Natural killer cell (primary cell): ENCODE measurements around the gene SH3PXD2A. TPM values are rescaled to one million over a fixed set of nuclear protein-coding genes. Genes with fewer than 3 reads are reported as not detected.
"Not testable (repeated sequence)": the region's sequence is repeated elsewhere in the genome, so short reads cannot be mapped to it uniquely, and the experiment has no call there.

Experiments used
- ATAC-seq, 3 donors: fragments of 150-1000 bp in 2 of 3; fragments of 200-7000 bp in 1 of 3; cut with Tn5 transposase; 1 replicate in 1 of 3; 2 replicates in 2 of 3; pipeline ENCODE4 v1.10.0; 2021; ENCODE audit warnings: mild to moderate bottlenecking in 2 of 3, moderate library complexity in 2 of 3
- DNase-seq, 2 donors: peaks; one replicate each; pipeline versions ENCODE4 v3.0.0 to v3.0.0-alpha.2; 2013 to 2021; ENCODE audit warnings: mixed read lengths in 1 of 2
- H3K27ac ChIP-seq: one replicate; pipeline ENCODE4 v1.5.1; 2013; ENCODE audit warnings: mild to moderate bottlenecking, low read length
- H3K27me3 ChIP-seq: one replicate; pipeline ENCODE4 v1.6.1; 2013; ENCODE audit warnings: low read length; ENCODE audit not compliant: control insufficient read depth, insufficient read depth
- H3K36me3 ChIP-seq: one replicate; pipeline ENCODE4 v1.6.1; 2013; ENCODE audit warnings: low read length; ENCODE audit not compliant: control insufficient read depth, insufficient read depth
- H3K4me1 ChIP-seq: one replicate; pipeline ENCODE4 v1.6.1; 2013; ENCODE audit warnings: low read length; ENCODE audit not compliant: control insufficient read depth, insufficient read depth
- H3K4me3 ChIP-seq: one replicate; pipeline ENCODE4 v1.5.1; 2013; ENCODE audit warnings: low read length
- H3K9me3 ChIP-seq: one replicate; pipeline ENCODE4 v1.6.1; 2013; ENCODE audit warnings: low read length; ENCODE audit not compliant: control insufficient read depth, insufficient read depth
- H3K27ac Mint-ChIP-seq, 2 donors: one replicate each; pipeline ENCODE4 v1.8.0; 2022; ENCODE audit warnings: mild to moderate bottlenecking in 2 of 2, mixed read lengths in 2 of 2, moderate library complexity in 1 of 2
- H3K27me3 Mint-ChIP-seq, 2 donors: one replicate each; pipeline ENCODE4 v1.8.0; 2022; ENCODE audit warnings: low read depth in 2 of 2, mixed read lengths in 2 of 2
- H3K36me3 Mint-ChIP-seq: one replicate; pipeline ENCODE4 v1.8.0; 2022; ENCODE audit warnings: mixed read lengths
- H3K4me1 Mint-ChIP-seq, 2 donors: one replicate each; pipeline ENCODE4 v1.8.0; 2022; ENCODE audit warnings: mixed read lengths in 2 of 2
- H3K4me3 Mint-ChIP-seq: one replicate; pipeline ENCODE4 v1.8.0; 2022; ENCODE audit warnings: mild to moderate bottlenecking, moderate library complexity, mixed read lengths
- H3K9me3 Mint-ChIP-seq, 2 donors: one replicate each; pipeline ENCODE4 v1.8.0; 2022; ENCODE audit warnings: mixed read lengths in 2 of 2
- WGBS: methylation state at CpG from one replicate; pipeline ENCODE4 v1.1.7; 2013; ENCODE audit warnings: missing lambda C conversion rate; ENCODE audit not compliant: insufficient coverage; 5-methylcytosine and 5-hydroxymethylcytosine counted together
- intact Hi-C: fragments of 100-400 bp; cut with micrococcal nuclease; formaldehyde crosslinking; loops from one replicate; pipeline ENCODE4 v1.14.2; 2022
- total RNA-seq, 4 donors: library from RNA; stranded (reverse); fragments of 120-200 nt in 1 of 4; gene quantifications; one replicate each; pipeline versions ENCODE4 v1.2.3 to v1.2.4, GENCODE V29; 2013 to 2022
- TF ChIP-seq, protein P1 (sequence below): fragments of 200-600 bp; IDR thresholded peaks from one replicate; pipeline ENCODE4 v1.8.0; 2022; ENCODE audit warnings: antibody characterized with exemption

SH3PXD2A gene
- total RNA-seq, 3 donors from 2014 or later (not counting 1 experiment from before 2014, with no cell fraction given) = 3.3 to 7.0 (median 4.9) TPM

DNA sequence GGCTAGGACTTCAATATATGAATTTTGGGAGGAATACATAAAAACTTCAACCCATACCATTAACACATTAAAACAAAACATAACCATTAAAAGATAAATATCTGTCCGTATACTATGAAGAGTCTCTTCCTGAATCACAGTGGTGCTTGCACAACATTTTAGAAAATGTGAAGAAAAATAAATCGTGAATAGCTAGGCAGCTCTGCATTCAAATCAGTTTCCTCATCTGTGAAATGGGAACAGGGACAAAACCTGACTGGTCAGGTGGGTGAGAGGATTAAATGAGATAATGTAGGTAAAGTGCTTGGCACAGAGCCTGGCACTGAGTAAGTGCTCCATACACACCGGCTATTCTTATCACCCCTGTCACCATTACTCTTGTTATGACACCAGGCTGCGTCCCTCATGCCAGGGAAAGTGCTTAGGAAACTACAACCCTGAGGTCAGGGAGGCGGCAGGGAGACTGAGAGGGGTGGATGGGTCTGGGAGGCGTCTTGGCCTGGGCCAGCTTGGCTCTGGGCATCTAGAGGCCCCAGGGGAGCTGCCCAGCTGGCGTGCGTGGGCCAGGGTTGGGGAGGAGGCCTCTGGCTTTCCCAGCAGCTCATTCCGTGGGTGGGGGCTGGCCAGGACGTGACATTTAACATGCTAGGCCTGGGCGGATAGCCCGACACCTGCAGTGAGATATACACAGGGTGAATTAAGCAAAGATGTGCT lies 78.3 kb downstream of the SH3PXD2A start:
- no peaks in the 10 kb centered on the region for H3K36me3 Mint-ChIP-seq
- no peak for DNase-seq
- intact Hi-C loops = no loop called here
- peaks cover 0 to 14% of the 10 kb centered on the region in 2 donors for H3K27me3 Mint-ChIP-seq
- no peak overlapping the region for H3K4me3 ChIP-seq
- ATAC-seq = no peak
- H3K4me1 ChIP-seq = peaks cover 13% of the 10 kb centered on the region
- no peak overlapping the region for H3K4me3 Mint-ChIP-seq
- no peak overlapping the region for H3K27ac ChIP-seq
- no peaks in the 10 kb centered on the region for H3K36me3 ChIP-seq
- 87% methylated on average over 12 of the region's 12 CpGs for WGBS
- H3K9me3 ChIP-seq = no peaks in the 10 kb centered on the region
- TF ChIP-seq, protein P1, sequence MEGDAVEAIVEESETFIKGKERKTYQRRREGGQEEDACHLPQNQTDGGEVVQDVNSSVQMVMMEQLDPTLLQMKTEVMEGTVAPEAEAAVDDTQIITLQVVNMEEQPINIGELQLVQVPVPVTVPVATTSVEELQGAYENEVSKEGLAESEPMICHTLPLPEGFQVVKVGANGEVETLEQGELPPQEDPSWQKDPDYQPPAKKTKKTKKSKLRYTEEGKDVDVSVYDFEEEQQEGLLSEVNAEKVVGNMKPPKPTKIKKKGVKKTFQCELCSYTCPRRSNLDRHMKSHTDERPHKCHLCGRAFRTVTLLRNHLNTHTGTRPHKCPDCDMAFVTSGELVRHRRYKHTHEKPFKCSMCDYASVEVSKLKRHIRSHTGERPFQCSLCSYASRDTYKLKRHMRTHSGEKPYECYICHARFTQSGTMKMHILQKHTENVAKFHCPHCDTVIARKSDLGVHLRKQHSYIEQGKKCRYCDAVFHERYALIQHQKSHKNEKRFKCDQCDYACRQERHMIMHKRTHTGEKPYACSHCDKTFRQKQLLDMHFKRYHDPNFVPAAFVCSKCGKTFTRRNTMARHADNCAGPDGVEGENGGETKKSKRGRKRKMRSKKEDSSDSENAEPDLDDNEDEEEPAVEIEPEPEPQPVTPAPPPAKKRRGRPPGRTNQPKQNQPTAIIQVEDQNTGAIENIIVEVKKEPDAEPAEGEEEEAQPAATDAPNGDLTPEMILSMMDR = no peak
- H3K27me3 ChIP-seq = no peaks in the 10 kb centered on the region
- H3K4me1 Mint-ChIP-seq = peaks cover 6 to 7% of the 10 kb centered on the region in 2 donors
- H3K27ac Mint-ChIP-seq = no peak overlapping the region
- H3K9me3 Mint-ChIP-seq = no peaks in the 10 kb centered on the region

DNA sequence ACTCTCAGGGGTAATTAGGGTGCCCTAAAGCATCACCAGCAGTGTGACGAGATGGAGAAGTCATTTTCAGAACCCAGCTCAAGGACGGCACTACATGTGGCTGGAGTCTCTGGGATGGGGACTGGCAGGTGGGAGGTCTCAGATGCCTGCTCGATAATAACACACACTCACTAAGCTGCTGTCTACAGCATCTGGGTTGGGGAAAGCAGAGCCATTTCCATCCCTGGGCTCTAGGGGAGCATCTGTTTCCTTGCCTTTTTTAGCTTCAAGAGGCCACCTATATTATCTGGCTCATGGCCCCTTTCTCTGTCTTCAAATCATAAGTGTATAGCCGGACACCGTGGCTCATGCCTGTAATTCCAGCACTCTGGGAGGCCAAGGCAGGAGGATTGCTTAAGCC lies 79.6 kb downstream of the SH3PXD2A start:
- H3K27ac Mint-ChIP-seq = no peak overlapping the region
- WGBS = 99% methylated on average over 5 of the region's 5 CpGs

GRCh38 chr10:103772846-103773245 lies 82.5 kb downstream of the SH3PXD2A start:
- H3K27ac ChIP-seq = not testable (repeated sequence)

More for the DNA sequence above, 79.6 kb downstream of the SH3PXD2A start:
- TF ChIP-seq, protein P1 = no peak
- Mint-ChIP-seq H3K4me1 (peaks cover 12% of the 10 kb centered on the region in 2 donors), H3K9me3 (no peaks in the 10 kb centered on the region), H3K27me3 (peaks cover 0 to 11% of the 10 kb centered on the region in 2 donors), H3K4me3 (no peak overlapping the region), H3K36me3 (no peaks in the 10 kb centered on the region)
- DNase-seq (no peak), ATAC-seq (no peak)
- H3K27ac ChIP-seq = no peak overlapping the region
- peaks cover 21% of the 10 kb centered on the region for H3K4me1 ChIP-seq
- intact Hi-C loops = no loop called here
- H3K36me3 ChIP-seq = no peaks in the 10 kb centered on the region
- H3K9me3 ChIP-seq = no peaks in the 10 kb centered on the region
- H3K27me3 ChIP-seq = no peaks in the 10 kb centered on the region
- no peak overlapping the region for H3K4me3 ChIP-seq

DNA sequence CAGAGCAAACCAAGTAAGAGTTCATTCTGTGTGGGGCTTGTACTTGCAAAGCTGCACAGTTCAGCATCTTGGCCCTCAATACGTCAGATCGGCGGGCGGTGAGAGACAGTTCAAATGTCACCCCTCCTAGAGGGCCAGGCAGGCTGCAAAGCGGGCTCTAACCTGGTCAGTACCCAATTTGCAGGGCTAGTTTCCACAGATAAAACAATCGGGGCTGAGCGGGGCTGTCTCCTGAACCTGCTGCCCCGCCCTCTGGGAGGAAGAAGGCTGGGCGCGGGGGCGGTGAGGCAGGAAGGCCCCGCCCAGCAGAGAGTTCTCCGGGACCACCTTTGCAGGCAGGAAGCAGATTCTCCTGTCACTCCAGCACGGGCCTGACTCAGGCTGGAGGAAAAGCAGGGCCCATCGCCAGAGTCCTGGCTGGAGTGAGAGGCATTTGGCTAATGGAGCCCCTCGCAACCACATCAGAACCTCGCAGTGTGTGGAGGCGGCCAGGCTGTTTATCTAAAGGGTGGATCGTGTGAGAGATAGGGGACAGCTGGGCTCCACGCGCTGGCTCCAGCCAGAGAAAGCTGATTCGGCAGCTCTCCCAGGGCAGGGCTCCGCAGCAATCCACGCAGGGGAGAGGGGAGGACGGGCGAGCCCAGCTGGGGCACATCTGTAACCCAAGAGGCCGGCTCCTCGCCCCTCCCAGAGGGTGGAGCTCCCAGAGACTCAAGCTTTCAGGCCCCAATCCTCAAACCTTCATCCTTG lies 83.1 kb downstream of the SH3PXD2A start:
- H3K4me1 Mint-ChIP-seq = peaks cover 12% of the 10 kb centered on the region in 2 donors
- H3K27ac ChIP-seq = no peak overlapping the region
- DNase-seq = peak; percentile 31 to 71

More at GRCh38 chr10:103772846-103773245, 82.5 kb downstream of the SH3PXD2A start:
- H3K36me3 Mint-ChIP-seq, H3K27me3 Mint-ChIP-seq, intact Hi-C loops, H3K36me3 ChIP-seq, H3K9me3 ChIP-seq, H3K9me3 Mint-ChIP-seq, DNase-seq, ATAC-seq, H3K27me3 ChIP-seq: not testable (repeated sequence)
- peaks cover 12% of the 10 kb centered on the region in 2 donors for H3K4me1 Mint-ChIP-seq
- Histone ChIP-seq H3K4me1 (peaks cover 21% of the 10 kb centered on the region), H3K4me3 (peak overlapping the region; percentile 42)
- 83% methylated on average over 13 of the region's 13 CpGs for WGBS
- H3K4me3 Mint-ChIP-seq = peak overlapping the region; percentile 92
- H3K27ac Mint-ChIP-seq = peak overlapping the region in 1 of 2 donors; percentile 78

More for the DNA sequence above, 83.1 kb downstream of the SH3PXD2A start:
- peak; percentile 73 to 86 (median 75) for ATAC-seq
- H3K4me3 ChIP-seq = peak overlapping the region; percentile 42
- no peaks in the 10 kb centered on the region for H3K27me3 ChIP-seq
- under 1% methylated on average over 28 of the region's 28 CpGs for WGBS
- TF ChIP-seq, protein P1 = no peak
- Mint-ChIP-seq H3K4me3 (peak overlapping the region; percentile 92), H3K9me3 (no peaks in the 10 kb centered on the region), H3K36me3 (no peaks in the 10 kb centered on the region), H3K27ac (peak overlapping the region; percentile 71 to 78), H3K27me3 (peaks cover 0 to 9% of the 10 kb centered on the region in 2 donors)
- peaks cover 21% of the 10 kb centered on the region for H3K4me1 ChIP-seq
- no peaks in the 10 kb centered on the region for H3K36me3 ChIP-seq
- intact Hi-C loops = no loop called here
- H3K9me3 ChIP-seq = no peaks in the 10 kb centered on the region
